ENCODE data around the gene PPP1R3D.
"Not testable (repeated sequence)": the region's sequence is repeated elsewhere in the genome, so short reads cannot be mapped to it uniquely, and the experiment has no call there.

Gene PPP1R3D, protein sequence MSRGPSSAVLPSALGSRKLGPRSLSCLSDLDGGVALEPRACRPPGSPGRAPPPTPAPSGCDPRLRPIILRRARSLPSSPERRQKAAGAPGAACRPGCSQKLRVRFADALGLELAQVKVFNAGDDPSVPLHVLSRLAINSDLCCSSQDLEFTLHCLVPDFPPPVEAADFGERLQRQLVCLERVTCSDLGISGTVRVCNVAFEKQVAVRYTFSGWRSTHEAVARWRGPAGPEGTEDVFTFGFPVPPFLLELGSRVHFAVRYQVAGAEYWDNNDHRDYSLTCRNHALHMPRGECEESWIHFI

DNA sequence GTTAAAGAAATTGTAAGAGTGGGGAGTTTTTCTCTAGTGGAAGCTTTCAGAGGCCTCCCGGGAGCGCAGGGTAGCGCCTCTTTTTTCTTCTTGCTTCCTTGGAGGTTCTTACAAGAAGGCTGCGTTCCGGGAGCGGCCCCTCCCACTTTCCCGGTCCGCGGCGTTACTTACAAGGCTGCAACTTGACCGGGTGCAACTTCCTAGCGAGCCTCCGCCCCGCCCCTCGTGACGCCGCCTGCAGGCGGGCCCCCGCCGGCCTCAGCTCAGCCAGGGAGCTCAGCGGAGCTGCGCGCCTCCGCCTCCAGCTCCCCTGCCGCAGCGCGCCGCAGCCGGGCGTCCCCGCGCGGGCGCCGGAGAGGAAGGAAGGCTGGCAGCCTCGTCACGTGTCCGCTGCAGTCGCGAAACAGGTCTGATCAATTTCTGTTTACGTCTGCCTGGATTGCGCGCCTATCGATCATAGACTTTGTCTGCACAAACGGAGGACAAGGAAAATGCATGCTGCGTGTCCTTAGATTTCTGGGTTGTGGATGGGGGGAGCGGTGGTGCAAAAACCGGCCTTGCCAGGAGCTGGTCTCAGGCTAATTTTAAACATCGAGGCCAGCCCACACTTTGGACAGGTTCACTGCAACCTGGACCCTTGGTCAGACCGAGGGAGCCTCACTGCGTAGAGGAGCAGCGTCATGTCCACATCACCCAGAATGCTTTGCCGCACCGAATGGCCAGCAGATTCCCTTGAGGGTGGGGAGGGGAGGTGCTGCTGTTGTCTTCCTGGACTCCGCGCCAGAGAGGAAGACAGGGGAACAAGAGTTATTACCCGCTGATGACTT is at the start of gene PPP1R3D, which contains the start of gene FAM217B:
PPP1R3D (minus strand) TSS at position 177 of the 827 bp plus-strand sequence. CDS start 374 bp downstream, outside the sequence.
FAM217B (plus strand) TSS at position 261 of the 827 bp plus-strand sequence. CDS start 3,555 bp downstream, outside the sequence.
- peak; percentile 99 for DNase-seq (ENCODE audit: low spot score)

DNA sequence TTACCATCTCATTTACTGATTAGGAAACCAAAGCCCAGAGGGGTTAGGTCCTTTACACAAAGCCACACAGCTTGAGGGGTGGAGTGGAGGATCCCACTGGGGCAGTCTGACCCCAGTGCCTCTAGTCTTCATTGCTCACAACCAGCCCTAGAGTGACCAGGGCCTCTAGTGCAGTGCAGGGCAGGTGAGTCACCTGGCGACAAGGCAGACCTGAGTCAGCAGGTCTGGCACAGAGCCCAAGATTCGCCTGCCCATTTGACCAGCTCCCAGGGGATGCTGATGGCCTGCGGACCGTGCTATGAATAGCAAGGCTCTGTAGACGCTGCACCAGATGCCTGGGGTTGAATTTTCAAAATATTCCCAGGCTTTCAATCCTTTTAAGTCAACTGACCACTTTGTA is 48.0 kb upstream of the PPP1R3D start:
- DNase-seq (ENCODE audit: low spot score): peak; percentile 51

DNA sequence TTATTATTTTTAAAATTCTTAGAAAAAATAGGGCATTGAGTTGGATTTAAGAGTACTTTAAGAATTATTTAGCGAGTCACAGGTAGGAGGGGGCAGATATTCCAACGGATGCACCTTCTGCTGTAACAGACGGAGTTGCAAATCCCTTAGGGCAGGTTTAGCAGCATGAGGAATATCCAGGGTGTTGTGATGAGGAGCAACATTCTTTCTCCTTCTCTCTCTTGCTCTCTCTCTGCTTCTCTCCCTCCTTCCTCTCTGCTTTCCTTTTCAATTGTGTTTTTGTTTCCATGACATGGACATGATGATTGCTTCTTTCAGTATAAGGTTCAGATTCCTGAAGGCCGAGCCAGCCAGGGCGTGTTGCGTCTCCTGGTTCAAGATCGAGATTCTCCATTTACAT is 47.0 kb upstream of the PPP1R3D start:
- DNase-seq (ENCODE audit: low spot score): no peak

DNA sequence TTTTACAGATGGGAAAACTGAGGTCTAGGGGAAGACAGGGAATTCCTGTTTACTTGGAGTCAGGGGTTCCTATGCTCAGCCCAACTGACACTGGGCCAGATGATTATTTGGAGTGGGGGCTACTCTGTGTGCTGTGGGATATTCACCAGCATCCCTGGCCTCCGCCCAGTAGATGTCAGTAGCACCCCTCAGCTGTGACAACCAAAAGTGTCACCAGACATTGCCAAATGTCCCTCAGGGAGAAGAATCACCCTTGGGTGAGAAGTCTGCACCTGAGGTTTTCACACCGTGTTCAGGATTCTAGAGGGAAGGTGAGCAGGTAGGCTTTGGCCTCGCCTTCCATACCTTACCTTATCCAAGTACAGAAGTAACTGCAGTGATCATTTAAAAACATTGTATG is 45.8 kb upstream of the PPP1R3D start:
- no peak for DNase-seq (ENCODE audit: low spot score)

DNA sequence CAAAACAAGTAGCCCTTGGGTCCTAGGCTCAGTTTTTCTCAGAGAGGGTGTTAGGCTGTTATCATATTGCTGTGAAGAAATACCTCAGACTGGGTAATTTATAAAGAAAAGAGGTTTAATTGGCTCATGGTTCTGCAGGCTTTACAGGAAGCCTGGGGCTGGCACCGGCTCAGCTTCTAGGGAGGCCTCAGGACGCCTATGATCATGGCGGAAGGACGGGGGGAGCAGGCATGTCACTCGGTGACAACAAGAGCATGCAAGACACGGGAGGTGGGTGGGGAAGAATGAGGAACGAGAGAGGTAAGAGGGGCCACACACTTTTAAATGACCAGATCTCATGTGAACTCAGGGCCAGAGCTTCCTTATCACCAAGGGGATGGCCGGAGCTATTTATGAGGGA is 45.1 kb upstream of the PPP1R3D start:
- DNase-seq (ENCODE audit: low spot score): no peak

DNA sequence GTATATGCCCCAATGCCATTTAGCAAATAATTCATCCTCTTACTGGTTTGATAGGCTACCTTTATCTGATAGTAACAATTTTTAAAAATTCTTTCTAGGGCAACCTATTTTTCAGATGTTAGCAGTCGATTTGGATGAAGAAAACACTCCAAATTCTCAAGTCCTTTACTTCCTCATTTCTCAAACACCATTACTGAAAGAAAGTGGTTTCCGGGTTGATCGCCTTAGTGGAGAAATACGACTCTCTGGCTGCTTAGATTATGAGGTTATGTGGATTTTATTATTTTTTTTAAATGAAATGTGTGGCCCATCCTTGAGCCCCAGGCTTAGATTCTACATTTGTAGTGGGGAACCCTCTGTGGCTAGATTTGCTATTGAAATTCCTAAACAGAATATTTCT is 44.4 kb upstream of the PPP1R3D start:
- DNase-seq (ENCODE audit: low spot score): no peak

DNA sequence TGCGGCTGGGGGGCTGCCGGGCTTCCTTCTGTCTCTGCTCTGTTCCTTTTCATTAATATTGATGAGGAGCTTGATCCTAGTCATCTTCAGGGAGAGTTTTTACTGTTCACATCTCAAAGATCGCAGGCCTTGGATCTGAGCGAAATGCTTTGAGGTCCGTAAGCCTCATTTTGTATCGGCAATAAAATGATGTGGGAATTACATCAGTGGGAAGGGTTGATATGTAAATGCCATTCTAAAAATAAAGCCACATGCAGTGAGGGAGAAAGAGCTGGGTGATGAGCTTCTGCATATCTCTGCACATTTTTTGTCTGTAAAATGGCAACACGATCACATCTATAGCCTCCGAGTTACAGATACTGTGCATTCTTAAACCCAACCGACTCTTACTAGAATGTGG is 43.0 kb upstream of the PPP1R3D start:
- no peak for DNase-seq (ENCODE audit: low spot score)

DNA sequence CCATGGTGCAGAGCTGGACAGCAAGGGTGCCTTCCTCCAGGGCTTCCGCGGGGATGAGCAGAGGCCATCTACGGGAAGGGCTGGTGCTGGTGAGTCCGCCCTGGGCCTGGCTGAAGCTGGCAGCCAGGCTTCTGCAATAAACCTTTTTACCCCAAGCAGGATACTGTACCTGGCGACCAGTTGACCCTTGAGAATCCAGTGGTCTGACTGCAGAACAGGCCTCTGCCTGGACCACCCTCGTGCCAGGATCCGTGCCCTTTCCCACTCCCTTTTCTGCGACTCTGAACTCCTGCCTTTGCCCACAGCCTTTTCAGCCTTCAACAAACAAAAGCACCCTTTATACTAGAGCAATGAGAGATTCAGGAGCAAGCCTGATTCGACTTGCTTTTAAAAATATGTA is 37.0 kb upstream of the PPP1R3D start:
- DNase-seq (ENCODE audit: low spot score): no peak

DNA sequence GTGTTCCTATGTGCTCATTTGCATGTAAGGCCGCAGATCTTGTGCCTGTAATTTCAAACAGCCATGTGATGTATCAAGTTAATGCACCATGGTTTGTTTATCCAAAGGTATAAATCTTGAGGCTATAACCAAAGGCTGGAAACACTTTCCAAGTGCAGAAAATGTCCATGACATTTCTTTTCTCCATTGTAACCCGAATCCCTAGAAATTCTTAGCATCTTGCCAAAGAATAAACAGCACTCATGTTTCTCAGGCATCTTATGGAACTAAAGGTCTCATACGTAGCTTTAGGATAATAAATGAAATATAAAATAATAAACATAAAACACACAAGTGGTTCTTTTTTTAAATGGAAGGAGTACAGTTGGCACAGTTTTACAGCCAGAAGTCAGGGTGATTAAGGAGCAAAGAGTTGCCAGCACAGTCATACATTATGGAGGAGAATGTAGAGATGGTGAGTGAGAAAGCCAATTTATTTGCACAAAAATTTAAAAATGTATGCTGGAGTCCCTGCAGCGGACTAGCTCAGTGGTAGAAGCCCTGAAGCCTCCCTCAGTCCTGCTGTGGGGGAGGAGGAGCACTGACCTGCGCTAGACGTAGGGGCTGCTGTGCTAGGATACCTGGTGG is 36.2 kb upstream of the PPP1R3D start:
- DNase-seq (ENCODE audit: low spot score): no peak

DNA sequence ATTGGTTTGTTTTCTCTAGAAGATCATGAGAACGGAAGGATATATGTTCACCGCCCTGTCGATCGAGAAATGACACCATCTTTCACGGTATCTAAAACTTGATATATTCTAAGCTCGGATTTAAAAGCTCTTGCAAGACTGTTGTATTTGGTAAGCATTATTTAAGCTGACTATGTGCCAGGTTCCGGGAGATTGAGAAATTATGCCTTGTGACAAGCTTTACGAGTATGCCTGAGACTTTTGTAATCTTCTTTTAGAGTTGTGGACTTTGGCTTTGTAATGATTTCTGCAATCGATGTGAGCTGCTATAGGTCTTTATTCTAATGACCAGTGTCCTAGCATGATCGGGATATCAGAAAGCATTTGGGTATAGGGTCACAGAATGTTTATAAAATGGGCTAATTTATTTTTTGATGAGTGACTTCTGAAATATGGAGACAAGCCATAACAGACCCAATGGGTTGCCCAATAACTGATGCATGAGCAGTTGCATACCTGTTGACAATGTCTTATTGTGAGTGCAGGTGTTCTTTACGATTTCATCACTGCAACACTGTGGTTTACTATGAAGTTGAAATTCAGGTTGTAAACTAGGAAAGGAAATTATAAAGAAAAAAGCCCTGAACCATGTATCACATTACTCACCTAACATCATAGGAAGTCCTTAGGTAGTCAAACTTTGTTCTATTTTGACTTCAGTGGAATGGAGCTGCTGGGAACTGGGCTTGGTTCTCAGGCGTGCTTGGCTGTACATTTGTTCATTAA is 32.1 kb upstream of the PPP1R3D start:
- no peak for DNase-seq (ENCODE audit: low spot score)

DNA sequence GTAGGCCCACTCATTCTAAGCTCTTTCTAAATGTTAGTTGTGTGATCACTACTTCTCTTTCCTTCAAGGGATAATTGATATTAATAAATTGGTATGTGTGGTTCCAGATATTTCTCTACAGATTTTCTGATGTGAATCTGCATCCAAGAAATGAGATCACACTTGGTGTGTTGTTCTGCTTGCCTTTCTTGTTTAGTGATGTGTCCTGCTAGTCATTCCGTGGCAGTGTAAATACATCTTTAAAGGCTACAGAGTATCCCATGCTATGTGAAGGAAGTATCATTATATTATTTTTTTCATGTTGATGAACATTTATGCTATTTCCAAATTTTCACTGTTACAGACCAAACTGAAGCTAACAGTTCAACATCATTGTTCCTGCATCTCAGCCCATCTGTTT is 31.3 kb upstream of the PPP1R3D start:
- DNase-seq (ENCODE audit: low spot score): no peak

DNA sequence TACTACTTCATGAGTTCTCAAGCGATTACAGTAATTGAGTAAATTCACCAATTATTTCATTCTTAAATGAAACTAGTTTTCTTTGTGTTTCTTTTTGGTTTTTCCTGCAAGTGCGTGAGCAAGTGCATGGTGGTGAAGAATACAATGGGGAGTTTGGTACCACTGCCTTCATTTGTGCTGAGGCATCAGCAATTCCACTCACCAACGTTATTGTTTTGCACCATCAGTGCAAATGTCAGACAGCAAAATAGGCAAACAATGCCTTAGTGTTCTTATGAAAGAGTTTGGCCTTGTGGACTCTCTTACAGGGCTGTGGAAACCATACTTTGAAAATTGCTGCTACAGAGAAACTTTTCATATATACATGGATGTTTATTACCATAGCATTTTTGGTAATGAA is 26.3 kb upstream of the PPP1R3D start:
- DNase-seq (ENCODE audit: low spot score): no peak

DNA sequence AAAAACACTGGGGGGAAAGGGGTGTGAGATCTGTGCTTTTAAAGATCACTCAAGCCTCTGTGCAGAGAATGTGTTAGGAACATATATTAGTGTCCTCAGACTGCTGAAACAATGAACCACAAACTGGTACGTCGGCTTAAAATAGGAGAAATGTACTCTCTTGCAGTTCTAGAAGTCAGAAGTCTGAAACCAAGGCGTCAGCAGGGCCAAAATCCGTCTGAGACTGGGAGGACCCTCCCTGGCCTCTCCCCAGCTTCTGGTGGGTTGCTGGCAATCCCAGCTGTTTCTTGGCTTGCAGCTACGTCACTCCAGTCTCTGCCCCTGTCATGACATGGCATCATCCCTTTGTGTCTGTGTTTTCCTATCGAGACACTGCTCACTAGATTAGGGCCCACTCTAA is 22.1 kb upstream of the PPP1R3D start:
- no peak for DNase-seq (ENCODE audit: low spot score)

DNA sequence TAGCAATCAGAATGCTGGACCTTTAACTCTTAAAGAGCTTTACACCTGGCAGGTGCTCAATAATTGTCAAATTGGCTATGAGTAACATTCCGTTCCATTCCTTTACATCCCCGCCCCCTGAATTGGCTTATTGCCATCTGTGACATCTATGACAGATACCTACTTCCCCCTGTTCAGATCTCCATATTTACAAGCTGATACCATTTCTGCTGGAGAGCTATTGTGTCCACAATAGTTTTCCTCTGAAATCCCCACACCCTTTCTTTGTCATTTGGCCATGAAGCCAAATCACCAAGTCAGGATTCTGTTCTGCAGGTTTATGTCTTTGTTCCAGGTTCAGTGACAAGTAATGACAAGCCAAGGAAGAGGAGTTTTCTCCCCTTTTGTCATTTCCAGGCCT is 21.3 kb upstream of the PPP1R3D start:
- no peak for DNase-seq (ENCODE audit: low spot score)

DNA sequence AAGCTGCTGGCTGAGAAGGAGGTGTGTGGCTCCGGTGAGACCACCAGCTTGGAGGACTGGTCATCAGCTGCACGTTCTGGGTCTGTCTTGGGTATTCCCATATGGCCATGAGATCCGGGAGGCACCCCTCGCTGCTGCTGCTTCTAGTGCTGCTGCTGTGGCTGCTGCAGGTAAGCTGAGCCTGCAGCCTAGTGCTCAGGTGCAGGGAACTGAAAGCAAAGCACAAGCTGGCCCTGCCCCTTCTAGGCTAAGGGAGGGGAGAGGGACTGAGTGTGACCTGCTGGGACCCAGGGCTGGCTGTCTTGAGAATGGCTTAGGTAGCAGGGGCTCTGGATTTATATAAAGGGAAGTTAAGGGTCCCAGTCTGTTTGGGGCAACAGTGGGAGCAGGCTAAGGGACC is 18.5 kb upstream of the PPP1R3D start:
- no peak for DNase-seq (ENCODE audit: low spot score)

DNA sequence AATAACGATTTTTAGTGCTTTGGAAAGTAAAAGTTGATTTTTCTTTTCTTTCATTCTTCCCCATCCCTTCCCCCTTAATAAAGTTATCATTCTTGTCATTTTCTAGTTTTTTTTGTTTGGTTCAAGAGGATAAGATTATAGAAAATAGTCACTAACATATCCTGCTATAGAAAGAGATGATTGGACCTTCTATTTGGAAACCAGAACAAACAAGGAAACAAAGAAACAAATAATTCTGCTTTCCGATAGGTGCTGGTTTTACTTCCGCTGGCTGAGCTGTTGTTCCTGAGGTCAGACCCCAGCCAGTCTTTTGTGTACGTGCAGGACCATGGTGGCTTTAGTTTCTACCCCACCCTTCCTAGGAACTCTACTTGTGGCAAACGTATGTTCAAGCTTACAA is 18.0 kb upstream of the PPP1R3D start, which contains the start of gene CDH26:
CDH26 (plus strand) TSS at position 301 of the 400 bp plus-strand sequence. CDS start 304 bp downstream, outside the sequence.
- DNase-seq (ENCODE audit: low spot score): no peak

DNA sequence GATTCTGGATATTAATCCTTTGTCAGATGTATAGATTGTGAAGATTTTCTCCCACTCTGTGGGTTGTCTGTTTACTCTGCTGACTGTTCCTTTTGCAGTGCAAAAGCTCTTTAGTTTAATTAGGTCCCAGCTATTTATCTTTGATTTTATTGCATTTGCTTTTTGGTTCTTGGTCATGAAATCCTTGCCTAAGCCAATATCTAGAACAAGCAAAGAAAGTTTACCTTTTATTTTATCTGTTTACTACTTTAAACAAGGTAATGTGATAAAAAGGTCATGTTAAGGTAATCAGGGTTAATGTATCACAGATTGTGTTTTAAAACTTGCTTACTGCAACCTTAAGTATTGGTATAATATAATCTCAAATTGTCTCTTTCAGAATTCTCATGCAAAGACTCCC is 17.5 kb upstream of the PPP1R3D start:
- DNase-seq (ENCODE audit: low spot score): not testable (repeated sequence)

DNA sequence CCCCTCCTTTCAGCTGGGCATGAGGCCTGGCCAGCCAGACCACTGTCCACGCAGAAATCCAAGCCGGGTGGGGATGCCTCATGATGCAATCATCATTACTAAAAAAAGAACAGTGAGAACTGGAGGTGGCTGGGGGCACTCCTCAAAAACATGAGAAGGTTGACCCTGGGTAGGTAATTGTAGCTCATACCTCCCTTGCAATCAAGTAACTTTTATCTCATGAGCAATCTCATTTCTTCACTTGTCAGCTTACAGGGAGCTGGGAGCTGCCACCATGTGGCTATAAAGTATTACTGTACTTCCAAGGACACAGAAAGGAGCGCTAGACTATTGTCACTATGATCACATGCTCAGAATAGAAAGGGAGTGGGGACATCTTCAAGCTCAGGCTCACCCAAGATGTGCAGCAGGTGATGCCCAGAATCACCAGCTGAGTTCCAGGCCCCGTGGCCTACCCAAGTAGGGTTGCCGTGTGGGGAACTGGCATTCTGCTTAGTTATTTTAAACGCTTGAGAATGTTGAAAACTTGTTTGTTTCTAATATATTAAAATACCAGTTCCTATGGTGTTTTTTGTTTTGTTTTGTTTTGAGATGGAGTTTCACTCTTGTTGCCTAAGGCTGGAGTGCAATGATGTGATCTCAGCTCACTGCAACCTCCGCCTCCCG is 15.2 kb upstream of the PPP1R3D start:
- DNase-seq (ENCODE audit: low spot score): peak; percentile 37

DNA sequence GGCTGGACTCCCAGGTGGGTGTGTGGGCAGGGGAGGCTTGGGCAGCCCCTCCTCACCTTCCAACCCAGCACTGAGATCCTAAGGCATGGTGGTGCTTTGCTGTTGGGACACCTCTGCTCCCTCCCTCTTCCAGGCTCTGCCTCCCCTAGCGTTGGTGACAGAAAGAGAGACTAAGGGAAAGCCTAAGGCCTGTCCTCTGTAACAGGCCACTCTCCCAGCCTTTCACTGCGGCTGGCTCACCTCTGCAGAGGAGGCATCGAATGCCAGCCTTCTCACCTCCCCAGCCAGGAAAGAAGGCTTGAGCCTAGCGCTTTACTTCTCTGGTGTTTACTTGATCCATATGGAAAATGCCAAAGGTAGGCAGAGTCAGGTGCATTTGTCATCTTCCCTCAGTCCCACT is 14.6 kb upstream of the PPP1R3D start:
- no peak for DNase-seq (ENCODE audit: low spot score)

DNA sequence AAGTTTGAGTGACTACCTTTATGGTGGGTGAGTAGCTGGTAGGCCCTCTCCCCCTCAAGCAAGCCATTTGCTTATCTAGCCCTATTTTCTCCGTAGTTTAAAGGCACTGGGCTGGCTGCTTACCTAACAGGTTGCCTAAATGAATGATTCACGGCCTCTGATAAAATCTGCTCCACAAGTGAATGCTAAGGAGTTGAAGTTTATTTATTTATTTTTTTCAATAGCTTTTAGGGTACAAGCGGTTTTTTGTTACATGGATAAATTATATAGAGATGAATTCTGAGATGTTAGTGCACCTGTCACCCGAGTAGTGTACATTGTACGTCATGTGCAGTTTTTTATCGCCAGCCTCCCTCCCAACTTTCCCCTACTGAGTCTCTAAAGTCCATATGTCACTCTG is 9.8 kb upstream of the PPP1R3D start:
- DNase-seq (ENCODE audit: low spot score): no peak
